Measurements from ENCODE around the gene ABLIM2. TPM values are rescaled to one million over a fixed set of nuclear protein-coding genes. Genes with fewer than 3 reads are reported as not detected.
A peak's percentile ranks its signal among the peaks of the same experiment; 100 is the strongest.

The ABLIM2 gene
- total and polyA plus RNA-seq, 5 donors from 2014 or later: 0.88 to 2.0 (median 1.2) TPM

DNA sequence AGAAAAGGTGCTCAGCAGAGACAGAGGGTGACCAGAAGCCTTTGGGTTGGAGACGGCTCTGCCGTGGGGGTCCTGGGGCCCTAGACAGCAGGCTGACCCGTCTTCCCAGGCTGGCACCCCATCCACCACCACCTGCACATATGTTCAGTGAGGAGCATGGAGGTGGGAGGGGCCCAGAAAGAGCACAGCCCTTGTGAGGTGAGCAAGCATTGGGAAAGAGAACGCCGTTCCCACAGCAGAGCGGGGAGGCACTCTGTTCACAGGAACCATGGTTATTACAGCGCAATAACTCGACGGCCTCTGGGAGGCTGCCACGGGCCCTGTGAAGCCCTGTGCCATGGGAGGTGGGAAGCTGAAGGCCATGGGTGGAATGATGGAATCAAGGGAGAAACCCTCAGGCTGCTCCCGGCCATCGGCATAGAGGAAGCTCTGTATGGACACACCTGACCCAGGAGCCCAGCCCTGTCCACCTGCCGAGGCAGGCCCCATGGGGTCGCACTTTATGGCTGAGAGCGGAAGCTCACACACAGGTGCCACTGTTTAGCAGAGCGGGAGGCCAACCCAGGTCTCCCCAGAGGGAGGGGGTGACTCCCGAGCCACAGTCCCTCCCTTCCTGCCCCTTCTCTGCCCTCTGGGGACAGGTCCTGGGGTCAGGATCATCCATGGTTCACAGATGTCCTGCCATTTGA, 125.4 kb downstream of the ABLIM2 start:
- H3K9me3 Mint-ChIP-seq: peaks cover 0 to 1% (median 0%) of the 10 kb centered on the region in 7 donors
- ATAC-seq (ENCODE audit: low read depth in 2 of 2): no peak
- Histone ChIP-seq H3K27me3 (ENCODE audit: control insufficient read depth, insufficient read depth, low read length) (no peaks in the 10 kb centered on the region), H3K27ac (ENCODE audit: insufficient read depth, low read length, poor library complexity, severe bottlenecking) (no peak overlapping the region), H3K36me3 (ENCODE audit: control insufficient read depth, insufficient read depth, low read length) (no peaks in the 10 kb centered on the region), H3K4me1 (ENCODE audit: control insufficient read depth, insufficient read depth, low read length, poor library complexity, severe bottlenecking) (no peaks in the 10 kb centered on the region), H3K9me3 (ENCODE audit: control insufficient read depth in 2 of 2, low read length in 2 of 2) (no peaks in the 10 kb centered on the region), H3K4me3 (ENCODE audit: low read depth, low read length) (no peak overlapping the region)
- H3K4me3 Mint-ChIP-seq: no peak overlapping the region
- H3K4me1 Mint-ChIP-seq: peaks cover 0 to 10% (median 5%) of the 10 kb centered on the region in 4 donors
- H3K27me3 Mint-ChIP-seq: peaks cover 3% of the 10 kb centered on the region
- DNase-seq: no peak
- no peak overlapping the region for H3K27ac Mint-ChIP-seq
- no peaks in the 10 kb centered on the region for H3K36me3 Mint-ChIP-seq

DNA sequence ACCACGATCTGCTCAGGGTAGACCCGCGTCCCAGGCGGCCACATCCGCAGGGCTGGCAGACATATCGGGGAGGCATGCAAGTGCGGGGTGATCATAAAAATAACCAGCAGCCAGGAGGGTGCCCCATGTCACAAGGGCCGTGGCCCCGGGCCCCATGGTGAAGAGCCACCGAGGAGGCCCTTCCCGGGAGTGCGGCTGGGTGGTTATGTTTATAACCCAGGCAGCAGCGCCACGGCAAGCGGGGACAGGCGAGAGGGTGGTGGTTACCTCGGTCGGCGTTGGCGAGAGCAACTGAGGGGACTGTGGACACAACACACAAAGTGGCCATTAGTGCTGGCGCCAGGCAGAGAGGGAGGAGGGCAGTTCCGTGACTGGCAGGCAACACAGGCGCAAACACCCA, 126.2 kb downstream of the ABLIM2 start:
- H3K36me3 Mint-ChIP-seq: no peaks in the 10 kb centered on the region
- Histone ChIP-seq H3K4me1 (ENCODE audit: control insufficient read depth, insufficient read depth, low read length, poor library complexity, severe bottlenecking) (no peaks in the 10 kb centered on the region), H3K9me3 (ENCODE audit: control insufficient read depth in 2 of 2, low read length in 2 of 2) (no peaks in the 10 kb centered on the region), H3K36me3 (ENCODE audit: control insufficient read depth, insufficient read depth, low read length) (no peaks in the 10 kb centered on the region), H3K27me3 (ENCODE audit: control insufficient read depth, insufficient read depth, low read length) (no peaks in the 10 kb centered on the region), H3K4me3 (ENCODE audit: low read depth, low read length) (no peak overlapping the region), H3K27ac (ENCODE audit: insufficient read depth, low read length, poor library complexity, severe bottlenecking) (no peak overlapping the region)
- H3K9me3 Mint-ChIP-seq: peaks cover 0 to 1% (median 0%) of the 10 kb centered on the region in 7 donors
- no peak for ATAC-seq (ENCODE audit: low read depth in 2 of 2)
- no peak overlapping the region for H3K27ac Mint-ChIP-seq
- DNase-seq: no peak
- no peaks in the 10 kb centered on the region for H3K27me3 Mint-ChIP-seq
- peak overlapping the region in 1 of 4 donors; percentile 63 for H3K4me3 Mint-ChIP-seq
- H3K4me1 Mint-ChIP-seq: peaks cover 0 to 10% (median 5%) of the 10 kb centered on the region in 4 donors

DNA sequence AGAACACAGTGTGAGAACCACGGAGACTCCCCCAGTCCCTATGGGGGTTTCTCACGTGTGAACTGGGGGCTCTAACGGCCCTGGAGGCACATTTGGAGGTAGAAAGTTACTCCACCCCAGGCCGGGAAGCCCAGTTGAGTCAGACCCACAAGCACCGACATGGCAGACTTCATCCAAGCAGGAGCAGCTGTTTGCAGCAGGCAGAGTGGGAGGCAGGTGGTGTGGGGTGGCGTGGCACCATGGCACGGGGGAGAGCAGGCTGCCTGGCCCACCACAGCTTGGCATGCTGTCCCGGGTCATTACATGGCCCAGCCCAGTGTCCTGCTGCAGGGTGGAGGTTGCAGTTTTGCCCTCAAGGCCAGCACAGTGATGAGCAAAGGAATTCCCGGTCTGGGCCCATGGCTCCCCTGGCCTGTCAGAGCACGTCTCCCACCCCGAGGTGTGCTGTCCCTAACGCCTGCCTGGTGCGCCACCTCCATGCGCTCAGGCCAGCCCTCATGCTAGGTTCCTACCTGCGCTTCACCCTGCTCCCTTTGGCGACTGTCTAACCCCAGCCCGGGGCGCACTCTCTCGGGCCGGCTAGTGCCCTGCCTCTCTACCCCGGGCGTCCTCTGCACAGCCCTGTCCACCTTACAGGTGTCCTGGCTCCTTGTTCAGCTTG, 128.4 kb downstream of the ABLIM2 start:
- Mint-ChIP-seq H3K36me3 (no peaks in the 10 kb centered on the region), H3K27me3 (no peaks in the 10 kb centered on the region), H3K4me3 (no peak overlapping the region), H3K9me3 (no peaks in the 10 kb centered on the region), H3K4me1 (peaks cover 0 to 2% (median 2%) of the 10 kb centered on the region in 4 donors), H3K27ac (no peak overlapping the region)
- H3K4me3 ChIP-seq (ENCODE audit: low read depth, low read length): no peak overlapping the region
- DNase-seq (no peak), ATAC-seq (ENCODE audit: low read depth in 2 of 2) (no peak)
- H3K27ac ChIP-seq (ENCODE audit: insufficient read depth, low read length, poor library complexity, severe bottlenecking): no peak overlapping the region
- H3K27me3 ChIP-seq (ENCODE audit: control insufficient read depth, insufficient read depth, low read length): no peaks in the 10 kb centered on the region
- no peaks in the 10 kb centered on the region for H3K9me3 ChIP-seq (ENCODE audit: control insufficient read depth in 2 of 2, low read length in 2 of 2)
- H3K36me3 ChIP-seq (ENCODE audit: control insufficient read depth, insufficient read depth, low read length): no peaks in the 10 kb centered on the region
- no peaks in the 10 kb centered on the region for H3K4me1 ChIP-seq (ENCODE audit: control insufficient read depth, insufficient read depth, low read length, poor library complexity, severe bottlenecking)

DNA sequence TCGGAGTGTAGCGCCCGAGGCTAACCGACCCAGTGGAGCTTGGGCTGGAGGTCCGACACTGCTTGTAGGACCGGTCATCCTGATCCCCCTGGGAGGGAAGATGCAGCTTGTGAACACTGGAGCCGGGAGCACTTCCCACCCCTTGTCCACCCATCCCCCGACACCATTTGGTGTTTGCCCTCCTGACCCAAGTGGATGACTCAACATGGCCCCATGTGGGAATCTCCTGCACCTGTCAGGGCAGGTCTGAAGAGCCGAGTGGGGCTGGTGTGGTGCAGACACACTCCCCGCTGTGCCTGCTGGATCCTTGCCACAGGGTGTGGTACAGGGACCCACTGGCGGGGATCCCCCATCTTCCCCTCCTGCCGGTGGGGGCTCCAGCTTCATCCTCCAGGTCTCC, 128.9 kb downstream of the ABLIM2 start:
- Mint-ChIP-seq H3K36me3 (no peaks in the 10 kb centered on the region), H3K4me3 (no peak overlapping the region), H3K4me1 (no peaks in the 10 kb centered on the region), H3K27me3 (no peaks in the 10 kb centered on the region), H3K9me3 (no peaks in the 10 kb centered on the region), H3K27ac (no peak overlapping the region)
- no peaks in the 10 kb centered on the region for H3K36me3 ChIP-seq (ENCODE audit: control insufficient read depth, insufficient read depth, low read length)
- H3K4me1 ChIP-seq (ENCODE audit: control insufficient read depth, insufficient read depth, low read length, poor library complexity, severe bottlenecking): no peaks in the 10 kb centered on the region
- H3K27ac ChIP-seq (ENCODE audit: insufficient read depth, low read length, poor library complexity, severe bottlenecking): no peak overlapping the region
- DNase-seq (no peak), ATAC-seq (ENCODE audit: low read depth in 2 of 2) (no peak)
- no peaks in the 10 kb centered on the region for H3K9me3 ChIP-seq (ENCODE audit: control insufficient read depth in 2 of 2, low read length in 2 of 2)
- no peaks in the 10 kb centered on the region for H3K27me3 ChIP-seq (ENCODE audit: control insufficient read depth, insufficient read depth, low read length)
- no peak overlapping the region for H3K4me3 ChIP-seq (ENCODE audit: low read depth, low read length)

GRCh38 chr4:8028884-8029568, 129.6 kb downstream of the ABLIM2 start:
- H3K4me3 Mint-ChIP-seq: no peak overlapping the region

GRCh38 chr4:8028368-8028767, 130.2 kb downstream of the ABLIM2 start:
- Mint-ChIP-seq H3K27ac (no peak overlapping the region), H3K4me3 (no peak overlapping the region), H3K9me3 (no peaks in the 10 kb centered on the region), H3K4me1 (no peaks in the 10 kb centered on the region), H3K36me3 (no peaks in the 10 kb centered on the region), H3K27me3 (no peaks in the 10 kb centered on the region)
- no peaks in the 10 kb centered on the region for H3K9me3 ChIP-seq (ENCODE audit: control insufficient read depth in 2 of 2, low read length in 2 of 2)
- no peaks in the 10 kb centered on the region for H3K36me3 ChIP-seq (ENCODE audit: control insufficient read depth, insufficient read depth, low read length)
- ATAC-seq (ENCODE audit: low read depth in 2 of 2): no peak
- no peaks in the 10 kb centered on the region for H3K27me3 ChIP-seq (ENCODE audit: control insufficient read depth, insufficient read depth, low read length)
- no peak overlapping the region for H3K27ac ChIP-seq (ENCODE audit: insufficient read depth, low read length, poor library complexity, severe bottlenecking)
- no peak for DNase-seq
- H3K4me3 ChIP-seq (ENCODE audit: low read depth, low read length): no peak overlapping the region
- H3K4me1 ChIP-seq (ENCODE audit: control insufficient read depth, insufficient read depth, low read length, poor library complexity, severe bottlenecking): no peaks in the 10 kb centered on the region

More at GRCh38 chr4:8028884-8029568, 129.6 kb downstream of the ABLIM2 start:
- no peak overlapping the region for H3K4me3 ChIP-seq (ENCODE audit: low read depth, low read length)
- H3K27ac ChIP-seq (ENCODE audit: insufficient read depth, low read length, poor library complexity, severe bottlenecking): no peak overlapping the region
- DNase-seq: no peak
- ATAC-seq (ENCODE audit: low read depth in 2 of 2): no peak
- Mint-ChIP-seq H3K4me1 (no peaks in the 10 kb centered on the region), H3K9me3 (no peaks in the 10 kb centered on the region), H3K27me3 (no peaks in the 10 kb centered on the region), H3K36me3 (no peaks in the 10 kb centered on the region), H3K27ac (no peak overlapping the region)
- no peaks in the 10 kb centered on the region for H3K9me3 ChIP-seq (ENCODE audit: control insufficient read depth in 2 of 2, low read length in 2 of 2)
- no peaks in the 10 kb centered on the region for H3K36me3 ChIP-seq (ENCODE audit: control insufficient read depth, insufficient read depth, low read length)
- no peaks in the 10 kb centered on the region for H3K4me1 ChIP-seq (ENCODE audit: control insufficient read depth, insufficient read depth, low read length, poor library complexity, severe bottlenecking)
- H3K27me3 ChIP-seq (ENCODE audit: control insufficient read depth, insufficient read depth, low read length): no peaks in the 10 kb centered on the region

DNA sequence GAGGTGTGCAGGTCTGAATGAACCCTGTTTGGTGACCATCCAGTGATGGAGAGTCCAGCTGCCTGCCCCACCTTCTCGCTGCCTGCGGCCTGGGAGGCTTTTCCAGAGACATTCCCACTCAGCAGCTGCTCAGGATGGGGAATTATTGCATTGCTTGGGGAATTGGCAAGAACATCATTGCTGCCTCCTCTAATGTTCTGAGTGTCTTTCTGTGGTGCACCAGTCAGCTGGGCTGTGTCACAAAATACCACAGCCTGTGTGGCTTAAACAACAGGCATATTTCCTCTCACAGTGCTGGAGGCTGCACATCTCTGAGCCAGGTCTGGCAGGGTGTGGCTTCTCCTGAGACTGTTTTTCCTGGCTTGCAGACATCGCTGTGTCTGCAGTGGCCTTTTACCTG, 132.2 kb downstream of the ABLIM2 start:
- H3K4me1 Mint-ChIP-seq: no peaks in the 10 kb centered on the region
- Histone ChIP-seq H3K9me3 (ENCODE audit: control insufficient read depth in 2 of 2, low read length in 2 of 2) (no peaks in the 10 kb centered on the region), H3K4me3 (ENCODE audit: low read depth, low read length) (no peak overlapping the region), H3K27me3 (ENCODE audit: control insufficient read depth, insufficient read depth, low read length) (no peaks in the 10 kb centered on the region), H3K27ac (ENCODE audit: insufficient read depth, low read length, poor library complexity, severe bottlenecking) (no peak overlapping the region), H3K4me1 (ENCODE audit: control insufficient read depth, insufficient read depth, low read length, poor library complexity, severe bottlenecking) (no peaks in the 10 kb centered on the region), H3K36me3 (ENCODE audit: control insufficient read depth, insufficient read depth, low read length) (no peaks in the 10 kb centered on the region)
- no peak overlapping the region for H3K27ac Mint-ChIP-seq
- no peaks in the 10 kb centered on the region for H3K27me3 Mint-ChIP-seq
- H3K9me3 Mint-ChIP-seq: no peaks in the 10 kb centered on the region
- H3K4me3 Mint-ChIP-seq: no peak overlapping the region
- no peaks in the 10 kb centered on the region for H3K36me3 Mint-ChIP-seq
- DNase-seq (no peak), ATAC-seq (ENCODE audit: low read depth in 2 of 2) (no peak)

All from CD4-positive, CD25-positive, alpha-beta regulatory T cell (primary cell).